AML-193 (cell line): ENCODE results near the gene HES3.

Experiments used
- DNase-seq, 2 experiments: peaks; one replicate each; lab custom pipeline; 2025; lab: John Stamatoyannopoulos, UW

Gene HES3

GRCh38 chr1:6280761-6281451 is 36.9 kb downstream of the HES3 start:
- DNase-seq: no peak

- no peak for DNase-seq
These were observed 37.8 kb downstream of the HES3 start for GRCh38 chr1:6281511-6282402.

GRCh38 chr1:6282577-6283270 is 38.7 kb downstream of the HES3 start:
- no peak for DNase-seq

- no peak for DNase-seq
These were observed 41.4 kb downstream of the HES3 start for GRCh38 chr1:6285336-6285735.

GRCh38 chr1:6286266-6286665 is 42.3 kb downstream of the HES3 start:
- no peak for DNase-seq

- no peak for DNase-seq
These were observed 43.0 kb downstream of the HES3 start for GRCh38 chr1:6287029-6287428.

GRCh38 chr1:6287431-6287886 is 43.5 kb downstream of the HES3 start:
- no peak for DNase-seq

GRCh38 chr1:6288026-6288425 is 44.0 kb downstream of the HES3 start:
- no peak for DNase-seq

- no peak for DNase-seq
These were observed 44.7 kb downstream of the HES3 start for GRCh38 chr1:6288665-6289064.

- DNase-seq: no peak
These were observed 48.1 kb downstream of the HES3 start for GRCh38 chr1:6292102-6292501.

GRCh38 chr1:6294080-6294889 is 50.3 kb downstream of the HES3 start:
- no peak for DNase-seq

GRCh38 chr1:6294890-6295556 is 51.0 kb downstream of the HES3 start:
- DNase-seq: no peak
